Epithelial cell of esophagus (primary cell): ENCODE measurements around the gene ZNF99.

Experiments used
- DNase-seq: peaks from one replicate; pipeline ENCODE4 v3.0.0; 2010; ENCODE audit warnings: low read depth
- H3K4me3 ChIP-seq: 2 replicates; pipeline ENCODE4 v1.5.1; 2011; ENCODE audit warnings: mild to moderate bottlenecking, low read length, control low read depth
- TF ChIP-seq, protein P1 (sequence below): IDR thresholded peaks from 2 replicates; pipeline ENCODE4 v1.5.1; 2011; ENCODE audit warnings: low read depth, mild to moderate bottlenecking, low read length, control low read depth, inconsistent platforms; ENCODE audit not compliant: insufficient read depth; ENCODE audit errors: missing control alignments

Gene ZNF99

DNA sequence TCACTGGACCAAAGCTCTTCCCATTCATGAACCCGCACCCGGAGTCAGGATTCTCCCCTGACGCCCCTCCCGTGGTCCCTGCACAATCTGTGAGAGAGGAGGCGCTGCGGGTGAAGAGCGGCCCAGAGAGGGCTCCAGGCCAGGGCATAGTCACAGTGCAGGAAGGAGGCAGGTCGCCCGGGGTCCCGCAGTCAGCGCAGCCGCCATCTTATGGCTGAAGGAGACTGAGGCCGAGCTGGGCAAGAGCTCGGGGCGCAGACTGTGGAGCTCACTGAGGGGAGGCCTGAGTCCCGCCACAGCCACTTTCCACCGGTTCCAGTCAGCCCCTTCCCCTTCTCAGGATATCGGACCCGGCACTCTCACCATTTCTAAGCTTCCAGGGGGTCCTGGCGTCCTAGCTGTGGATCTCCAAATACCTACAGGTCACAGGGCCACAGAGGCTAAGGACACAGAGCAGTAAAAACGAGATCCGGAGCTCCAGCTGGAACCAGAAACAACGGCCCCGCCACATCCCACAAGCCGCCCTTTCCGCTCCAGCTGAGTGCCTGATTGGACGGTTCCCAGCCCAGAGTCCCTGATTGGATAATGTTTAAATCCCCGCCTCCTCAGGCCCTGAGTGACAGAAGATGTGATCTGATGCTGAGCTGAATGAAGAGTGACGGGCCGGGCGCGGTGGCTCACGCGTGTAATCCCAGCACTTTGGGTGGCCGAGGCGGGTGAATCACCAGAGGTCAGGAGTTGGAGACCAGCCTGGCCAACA lies at the start of gene ZNF99:
Gene ZNF99, minus strand, starts transcription at position 501 of the 760 bp plus-strand sequence. Its CDS starts 135 bp downstream, at position 366.
- TF ChIP-seq, protein P1, sequence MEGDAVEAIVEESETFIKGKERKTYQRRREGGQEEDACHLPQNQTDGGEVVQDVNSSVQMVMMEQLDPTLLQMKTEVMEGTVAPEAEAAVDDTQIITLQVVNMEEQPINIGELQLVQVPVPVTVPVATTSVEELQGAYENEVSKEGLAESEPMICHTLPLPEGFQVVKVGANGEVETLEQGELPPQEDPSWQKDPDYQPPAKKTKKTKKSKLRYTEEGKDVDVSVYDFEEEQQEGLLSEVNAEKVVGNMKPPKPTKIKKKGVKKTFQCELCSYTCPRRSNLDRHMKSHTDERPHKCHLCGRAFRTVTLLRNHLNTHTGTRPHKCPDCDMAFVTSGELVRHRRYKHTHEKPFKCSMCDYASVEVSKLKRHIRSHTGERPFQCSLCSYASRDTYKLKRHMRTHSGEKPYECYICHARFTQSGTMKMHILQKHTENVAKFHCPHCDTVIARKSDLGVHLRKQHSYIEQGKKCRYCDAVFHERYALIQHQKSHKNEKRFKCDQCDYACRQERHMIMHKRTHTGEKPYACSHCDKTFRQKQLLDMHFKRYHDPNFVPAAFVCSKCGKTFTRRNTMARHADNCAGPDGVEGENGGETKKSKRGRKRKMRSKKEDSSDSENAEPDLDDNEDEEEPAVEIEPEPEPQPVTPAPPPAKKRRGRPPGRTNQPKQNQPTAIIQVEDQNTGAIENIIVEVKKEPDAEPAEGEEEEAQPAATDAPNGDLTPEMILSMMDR = no peak
- no peak for DNase-seq
- no peak within 1 kb of the TSS for H3K4me3 ChIP-seq

DNA sequence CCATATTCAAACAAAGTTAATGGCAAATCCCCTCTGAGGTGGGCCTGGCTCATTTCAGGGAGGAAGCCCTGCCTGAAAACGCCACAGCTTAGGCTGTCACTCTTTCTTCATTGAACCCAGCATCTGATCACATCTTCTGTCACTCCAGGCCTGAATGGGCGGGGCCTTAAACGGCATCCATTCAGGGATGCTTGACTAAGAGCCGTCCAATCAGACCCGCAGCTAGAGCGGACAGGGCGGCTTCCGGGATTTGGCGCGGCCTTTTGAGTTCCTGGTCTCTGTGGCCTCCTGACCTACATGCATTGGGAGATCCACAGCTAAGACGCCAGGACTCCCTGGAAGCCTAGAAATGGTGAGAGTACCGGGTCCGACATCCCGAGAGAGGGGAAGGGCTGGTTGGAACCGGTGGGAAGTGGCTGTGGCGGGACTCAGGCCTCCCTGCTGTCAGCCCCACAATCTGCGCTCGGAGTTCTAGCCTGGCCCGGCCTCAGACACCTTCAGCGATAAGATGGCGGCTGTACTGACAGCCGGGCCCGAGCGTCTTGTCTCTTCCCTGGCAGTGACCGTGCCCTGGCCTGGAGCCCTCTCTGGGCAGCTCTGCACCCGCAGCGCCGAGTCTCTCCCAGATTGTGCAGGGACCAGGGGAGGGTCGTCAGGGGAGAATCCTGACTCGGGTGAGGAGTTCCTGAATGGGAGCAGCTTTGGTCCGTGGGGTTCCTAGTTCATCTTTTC lies 48.2 kb upstream of the ZNF99 start, which contains the start of gene ZNF723:
Gene ZNF723, plus strand, starts transcription at position 261 of the 732 bp plus-strand sequence. Its CDS starts 89 bp downstream, at position 350.
- no peak for DNase-seq
- H3K4me3 ChIP-seq = no peak within 1 kb of the TSS
- TF ChIP-seq, protein P1 = no peak

DNA sequence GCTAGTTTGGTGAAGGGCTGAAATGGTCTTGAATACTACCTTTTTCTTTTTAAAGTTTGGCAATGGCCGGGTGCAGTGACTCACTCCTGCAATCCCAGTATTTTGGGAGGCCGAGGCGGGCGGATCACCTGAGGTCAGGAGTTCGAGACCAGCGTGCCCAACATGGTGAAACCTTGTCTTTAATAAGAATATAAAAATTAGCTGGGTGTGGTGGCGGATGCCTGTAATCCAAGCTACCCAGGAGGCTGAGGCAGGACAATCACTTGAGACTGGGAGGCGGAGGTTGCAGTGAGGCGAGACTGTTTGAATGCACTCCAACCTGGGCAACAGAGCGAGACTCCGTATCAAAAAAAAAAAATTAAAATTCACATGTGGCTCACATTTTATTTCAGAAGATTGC lies 47.3 kb upstream of the ZNF99 start:
- no peak for DNase-seq
- H3K4me3 ChIP-seq = no peak overlapping the region
- TF ChIP-seq, protein P1 = no peak

DNA sequence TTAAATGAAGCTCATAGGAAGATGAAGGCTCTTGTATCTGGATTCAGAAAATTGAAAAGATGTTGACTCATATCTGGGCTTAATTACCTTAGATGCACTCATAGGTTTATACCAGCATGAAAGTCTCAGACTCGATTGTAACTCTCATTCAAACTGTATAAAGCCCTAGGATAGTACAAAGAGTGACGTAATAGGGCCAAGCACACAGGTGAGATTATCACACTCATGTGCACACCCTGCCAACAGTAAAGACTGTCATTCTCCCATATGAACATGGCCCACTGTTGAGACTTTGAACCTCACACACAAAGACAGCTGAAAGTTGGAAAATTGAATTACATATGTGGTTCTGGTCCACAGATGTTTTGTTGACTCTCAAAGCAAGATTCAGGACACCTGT lies 30.2 kb upstream of the ZNF99 start:
- H3K4me3 ChIP-seq = no peak overlapping the region
- TF ChIP-seq, protein P1 = no peak
- no peak for DNase-seq

DNA sequence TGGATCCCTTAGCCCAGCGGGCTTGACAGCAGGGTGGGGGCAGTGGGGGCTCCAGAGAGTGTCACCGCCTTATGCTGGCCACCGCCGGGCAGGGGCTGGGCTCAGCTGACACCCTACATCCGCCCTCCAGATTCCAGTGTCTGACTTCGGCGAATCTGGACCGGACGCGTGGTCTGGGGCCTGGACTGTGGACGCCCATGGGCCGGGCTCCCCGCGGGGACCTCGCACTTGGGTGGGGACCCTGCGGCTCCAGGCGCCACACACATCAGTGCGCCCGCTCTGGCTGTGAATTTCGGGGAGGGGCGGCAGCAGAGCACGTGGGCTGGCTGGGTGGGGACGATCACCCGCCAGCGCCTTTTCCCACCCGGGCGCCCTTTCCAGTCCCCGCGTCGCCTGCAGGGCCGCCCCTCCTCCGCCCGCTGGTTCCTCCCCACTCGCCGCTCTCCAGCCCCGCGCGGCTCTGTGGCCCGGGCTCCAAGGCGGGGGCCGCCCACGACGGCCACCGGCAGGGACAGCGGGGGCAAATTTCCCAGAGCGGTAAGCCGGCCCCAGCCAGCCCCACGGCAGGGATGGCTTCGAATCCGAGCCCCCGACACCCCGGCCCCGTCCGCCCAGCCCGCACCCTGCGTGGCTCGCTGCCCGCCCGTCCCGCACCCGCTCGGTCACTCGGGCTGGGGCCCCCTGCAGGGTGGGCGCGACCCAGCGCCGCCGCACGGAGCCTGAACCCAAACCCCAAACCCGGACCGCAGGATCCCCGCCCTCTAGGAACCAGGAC lies 23.3 kb upstream of the ZNF99 start:
- H3K4me3 ChIP-seq = no peak overlapping the region
- TF ChIP-seq, protein P1 = no peak
- no peak for DNase-seq

DNA sequence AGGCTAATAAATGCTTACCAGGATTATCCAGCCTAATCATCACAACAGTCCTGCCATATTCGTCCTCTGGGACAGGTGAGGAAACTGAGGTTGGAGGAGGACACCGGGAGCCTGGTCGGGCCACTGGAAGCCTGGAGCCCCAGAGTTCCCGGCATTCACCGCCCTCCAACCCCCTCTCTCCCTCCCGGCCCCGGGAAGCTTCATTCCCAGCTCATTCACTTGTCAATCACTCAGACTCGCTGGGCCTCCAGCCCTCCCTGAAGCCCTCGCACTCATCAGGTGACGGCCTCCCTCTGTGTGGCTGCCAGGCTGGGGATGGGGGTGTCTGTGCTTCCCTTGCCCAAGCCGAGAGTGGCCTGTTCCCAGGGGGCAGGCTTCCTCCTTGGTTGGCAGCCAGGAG lies 22.5 kb upstream of the ZNF99 start:
- no peak overlapping the region for H3K4me3 ChIP-seq
- DNase-seq = no peak
- TF ChIP-seq, protein P1 = no peak
